HUES6 (cell line): ENCODE results near the gene TMIGD3.
A peak's percentile ranks its signal among the peaks of the same experiment; 100 is the strongest.

Experiments used
- H3K27ac ChIP-seq: 2 replicates; pipeline ENCODE4 v1.7.0; 2013; ENCODE audit warnings: low read depth, mild to moderate bottlenecking, low read length, inconsistent platforms
- H3K27me3 ChIP-seq: 2 replicates; pipeline ENCODE4 v1.6.1; 2013; ENCODE audit warnings: low read length; ENCODE audit not compliant: control insufficient read depth, insufficient read depth
- H3K36me3 ChIP-seq: 2 replicates; pipeline ENCODE4 v1.6.1; 2013; ENCODE audit warnings: low read length; ENCODE audit not compliant: control insufficient read depth, insufficient read depth
- H3K4me1 ChIP-seq: 2 replicates; pipeline ENCODE4 v1.6.1; 2013; ENCODE audit warnings: low read length; ENCODE audit not compliant: control insufficient read depth, insufficient read depth
- H3K4me3 ChIP-seq: 2 replicates; pipeline ENCODE4 v1.5.1; 2013; ENCODE audit warnings: low read depth, low read length
- H3K9ac ChIP-seq: one replicate; pipeline ENCODE4 v1.6.1; 2013; ENCODE audit warnings: mild to moderate bottlenecking, low read length
- H3K9me3 ChIP-seq: 2 replicates; pipeline ENCODE4 v1.6.1; 2013; ENCODE audit warnings: low read depth, low read length; ENCODE audit not compliant: control insufficient read depth, insufficient read depth

Gene TMIGD3

GRCh38 chr1:111461765-111462164, 41.7 kb downstream of the TMIGD3 start:
- Histone ChIP-seq H3K4me3 (no peak overlapping the region), H3K4me1 (no peaks in the 10 kb centered on the region), H3K36me3 (peaks cover 52% of the 10 kb centered on the region), H3K27me3 (no peaks in the 10 kb centered on the region), H3K27ac (no peak overlapping the region), H3K9me3 (no peaks in the 10 kb centered on the region), H3K9ac (no peak overlapping the region)

- no peak overlapping the region for H3K27ac ChIP-seq
- H3K27me3 ChIP-seq: no peaks in the 10 kb centered on the region
- no peak overlapping the region for H3K4me3 ChIP-seq
- H3K9ac ChIP-seq: no peak overlapping the region
- H3K9me3 ChIP-seq: no peaks in the 10 kb centered on the region
- H3K4me1 ChIP-seq: no peaks in the 10 kb centered on the region
- peaks cover 72% of the 10 kb centered on the region for H3K36me3 ChIP-seq
Measured at GRCh38 chr1:111455642-111456031, 47.8 kb downstream of the TMIGD3 start.

GRCh38 chr1:111454859-111455641, 48.4 kb downstream of the TMIGD3 start:
- no peak overlapping the region for H3K9ac ChIP-seq

GRCh38 chr1:111453706-111454105, 49.7 kb downstream of the TMIGD3 start:
- H3K4me3 ChIP-seq: no peak overlapping the region
- H3K27me3 ChIP-seq: no peaks in the 10 kb centered on the region
- H3K4me1 ChIP-seq: peaks cover 4% of the 10 kb centered on the region
- peaks cover 56% of the 10 kb centered on the region for H3K36me3 ChIP-seq
- H3K9ac ChIP-seq: no peak overlapping the region
- H3K27ac ChIP-seq: no peak overlapping the region
- no peaks in the 10 kb centered on the region for H3K9me3 ChIP-seq

More at GRCh38 chr1:111454859-111455641, 48.4 kb downstream of the TMIGD3 start:
- Histone ChIP-seq H3K4me1 (peaks cover 4% of the 10 kb centered on the region), H3K9me3 (no peaks in the 10 kb centered on the region), H3K27ac (no peak overlapping the region), H3K27me3 (no peaks in the 10 kb centered on the region), H3K36me3 (peaks cover 70% of the 10 kb centered on the region), H3K4me3 (no peak overlapping the region)

- Histone ChIP-seq H3K36me3 (peaks cover 46% of the 10 kb centered on the region), H3K9me3 (no peaks in the 10 kb centered on the region), H3K4me3 (no peak overlapping the region), H3K27me3 (no peaks in the 10 kb centered on the region), H3K27ac (no peak overlapping the region), H3K4me1 (peaks cover 7% of the 10 kb centered on the region), H3K9ac (no peak overlapping the region)
Measured at GRCh38 chr1:111452581-111452980, 50.9 kb downstream of the TMIGD3 start.

GRCh38 chr1:111450185-111450584, 53.2 kb downstream of the TMIGD3 start:
- Histone ChIP-seq H3K4me3 (peak overlapping the region; percentile 87), H3K27me3 (no peaks in the 10 kb centered on the region), H3K4me1 (peaks cover 11% of the 10 kb centered on the region), H3K27ac (peak overlapping the region; percentile 74; the same call in 1 of the 2 replicates), H3K9ac (peak overlapping the region; percentile 98), H3K36me3 (peaks cover 43% of the 10 kb centered on the region), H3K9me3 (no peaks in the 10 kb centered on the region)

- H3K27me3 ChIP-seq: no peaks in the 10 kb centered on the region
- H3K4me1 ChIP-seq: peaks cover 11% of the 10 kb centered on the region
- peaks cover 44% of the 10 kb centered on the region for H3K36me3 ChIP-seq
- peak overlapping the region; percentile 98 for H3K9ac ChIP-seq
- H3K9me3 ChIP-seq: no peaks in the 10 kb centered on the region
- peak overlapping the region; percentile 87 for H3K4me3 ChIP-seq
- peak overlapping the region; percentile 74; the same call in 1 of the 2 replicates for H3K27ac ChIP-seq
Measured at GRCh38 chr1:111449703-111450017, 53.8 kb downstream of the TMIGD3 start.

GRCh38 chr1:111448918-111449702, 54.3 kb downstream of the TMIGD3 start, which contains the start of the genes ATP5PB and WDR77:
Gene ATP5PB, plus strand, starts transcription at chr1:111449464. Its CDS starts 78 bp downstream, at chr1:111449542.
Gene WDR77, minus strand, starts transcription at chr1:111449256. Its CDS starts 87 bp downstream, at chr1:111449169.
- peak within 1 kb of the TSS; percentile 87 for H3K4me3 ChIP-seq
- H3K27ac ChIP-seq: peak within 1 kb of the TSS; percentile 75; the same call in 1 of the 2 replicates
- H3K4me1 ChIP-seq: peaks cover 11% of the 10 kb centered on the region
- H3K9ac ChIP-seq: peak within 1 kb of the TSS; percentile 98
- H3K36me3 ChIP-seq: peaks cover 44% of the 10 kb centered on the region
- H3K27me3 ChIP-seq: no peaks in the 10 kb centered on the region
- H3K9me3 ChIP-seq: no peaks in the 10 kb centered on the region

- Histone ChIP-seq H3K9ac (peak overlapping the region; percentile 96), H3K9me3 (no peaks in the 10 kb centered on the region), H3K36me3 (peaks cover 44% of the 10 kb centered on the region), H3K4me3 (peak overlapping the region; percentile 87), H3K27ac (peak overlapping the region; percentile 75; the same call in 1 of the 2 replicates), H3K4me1 (peaks cover 11% of the 10 kb centered on the region), H3K27me3 (no peaks in the 10 kb centered on the region)
Measured at GRCh38 chr1:111448482-111448917, 54.9 kb downstream of the TMIGD3 start.

GRCh38 chr1:111446967-111447892, 56.2 kb downstream of the TMIGD3 start:
- H3K4me3 ChIP-seq: peak overlapping the region; percentile 87
- peak overlapping the region; percentile 96 for H3K9ac ChIP-seq
- H3K27me3 ChIP-seq: no peaks in the 10 kb centered on the region
- peaks cover 51% of the 10 kb centered on the region for H3K36me3 ChIP-seq
- no peak overlapping the region for H3K27ac ChIP-seq
- H3K4me1 ChIP-seq: peaks cover 11% of the 10 kb centered on the region
- no peaks in the 10 kb centered on the region for H3K9me3 ChIP-seq
